ENCODE results near the gene SNAP91.

DNA sequence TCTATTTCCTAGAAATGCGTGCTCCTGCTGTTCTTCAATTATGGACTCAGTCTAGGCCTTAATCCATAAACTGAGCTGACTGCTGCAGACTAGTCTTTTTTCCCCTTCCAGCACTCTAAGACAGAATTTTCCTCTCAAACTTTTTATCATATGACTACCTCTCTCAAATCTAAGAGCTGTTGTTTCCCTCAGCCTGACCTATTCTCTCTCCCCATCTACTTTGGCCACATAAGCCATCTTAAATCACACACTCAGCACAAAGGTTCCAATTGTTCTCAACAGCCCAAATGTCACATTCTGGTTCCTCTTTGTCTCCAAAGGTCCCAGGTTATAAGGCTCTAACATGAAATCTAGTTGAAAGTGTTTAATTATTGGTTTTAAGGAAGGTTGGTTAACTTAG, 111.4 kb downstream of the SNAP91 start:
- TF ChIP-seq, protein P1, sequence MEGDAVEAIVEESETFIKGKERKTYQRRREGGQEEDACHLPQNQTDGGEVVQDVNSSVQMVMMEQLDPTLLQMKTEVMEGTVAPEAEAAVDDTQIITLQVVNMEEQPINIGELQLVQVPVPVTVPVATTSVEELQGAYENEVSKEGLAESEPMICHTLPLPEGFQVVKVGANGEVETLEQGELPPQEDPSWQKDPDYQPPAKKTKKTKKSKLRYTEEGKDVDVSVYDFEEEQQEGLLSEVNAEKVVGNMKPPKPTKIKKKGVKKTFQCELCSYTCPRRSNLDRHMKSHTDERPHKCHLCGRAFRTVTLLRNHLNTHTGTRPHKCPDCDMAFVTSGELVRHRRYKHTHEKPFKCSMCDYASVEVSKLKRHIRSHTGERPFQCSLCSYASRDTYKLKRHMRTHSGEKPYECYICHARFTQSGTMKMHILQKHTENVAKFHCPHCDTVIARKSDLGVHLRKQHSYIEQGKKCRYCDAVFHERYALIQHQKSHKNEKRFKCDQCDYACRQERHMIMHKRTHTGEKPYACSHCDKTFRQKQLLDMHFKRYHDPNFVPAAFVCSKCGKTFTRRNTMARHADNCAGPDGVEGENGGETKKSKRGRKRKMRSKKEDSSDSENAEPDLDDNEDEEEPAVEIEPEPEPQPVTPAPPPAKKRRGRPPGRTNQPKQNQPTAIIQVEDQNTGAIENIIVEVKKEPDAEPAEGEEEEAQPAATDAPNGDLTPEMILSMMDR (IDR thresholded peaks at IDR 0.05), result no peak
- no peak for TF ChIP-seq POLR2AphosphoS5 (IDR thresholded peaks at IDR 0.05; ENCODE audit: low read depth, low read length)

Measured in Panc1 (cell line).